CD4-positive, alpha-beta T cell treated with Interleukin-10 for 1 hour (primary cell): Measurements from ENCODE around the gene NR4A3.
"Not testable (repeated sequence)": the region's sequence is repeated elsewhere in the genome, so short reads cannot be mapped to it uniquely, and the experiment has no call there.

Experiments used
- DNase-seq: peaks from one replicate; pipeline ENCODE4 v3.0.0-alpha.2; 2020

NR4A3 gene

GRCh38 chr9:99821396-99822108 lies at the start of gene NR4A3:
Gene NR4A3, plus strand, starts transcription at chr9:99821885. Its CDS starts 6,158 bp downstream, at chr9:99828043.
- peak; percentile 92 for DNase-seq

- no peak for DNase-seq
Measured at GRCh38 chr9:99773468-99774138, 48.1 kb upstream of the NR4A3 start.

- DNase-seq, result no peak
Measured at GRCh38 chr9:99778308-99778707, 43.4 kb upstream of the NR4A3 start.

- DNase-seq, result no peak
Measured at GRCh38 chr9:99778836-99779235, 42.8 kb upstream of the NR4A3 start.

GRCh38 chr9:99779277-99779676 lies 42.4 kb upstream of the NR4A3 start:
- DNase-seq, result no peak

GRCh38 chr9:99782349-99782748 lies 39.3 kb upstream of the NR4A3 start:
- DNase-seq, result not testable (repeated sequence)

- no peak for DNase-seq
Measured at GRCh38 chr9:99782962-99783718, 38.5 kb upstream of the NR4A3 start.

GRCh38 chr9:99783799-99784198 lies 37.9 kb upstream of the NR4A3 start:
- DNase-seq, result no peak

GRCh38 chr9:99785010-99785590 lies 36.6 kb upstream of the NR4A3 start:
- no peak for DNase-seq

GRCh38 chr9:99787556-99787955 lies 34.1 kb upstream of the NR4A3 start:
- no peak for DNase-seq

- no peak for DNase-seq
Measured at GRCh38 chr9:99793528-99793927, 28.2 kb upstream of the NR4A3 start.

GRCh38 chr9:99796231-99796630 lies 25.5 kb upstream of the NR4A3 start:
- DNase-seq, result no peak

GRCh38 chr9:99801775-99802174 lies 19.9 kb upstream of the NR4A3 start:
- DNase-seq, result no peak

- no peak for DNase-seq
Measured at GRCh38 chr9:99803694-99804093, 18.0 kb upstream of the NR4A3 start.

GRCh38 chr9:99807276-99807852 lies 14.3 kb upstream of the NR4A3 start:
- DNase-seq, result peak; percentile 81

GRCh38 chr9:99807956-99808355 lies 13.7 kb upstream of the NR4A3 start:
- DNase-seq, result no peak

- DNase-seq, result no peak
Measured at GRCh38 chr9:99808454-99808853, 13.2 kb upstream of the NR4A3 start.

GRCh38 chr9:99809586-99810319 lies 11.9 kb upstream of the NR4A3 start:
- DNase-seq, result no peak

GRCh38 chr9:99811172-99811571 lies 10.5 kb upstream of the NR4A3 start:
- no peak for DNase-seq

- DNase-seq, result no peak
Measured at GRCh38 chr9:99811598-99812383, 9.9 kb upstream of the NR4A3 start.

- no peak for DNase-seq
Measured at GRCh38 chr9:99813739-99814138, 7.9 kb upstream of the NR4A3 start.

GRCh38 chr9:99814359-99814758 lies 7.3 kb upstream of the NR4A3 start:
- no peak for DNase-seq
